Hematopoietic multipotent progenitor cell treated with erythropoietin and hydrocortisone succinate and interleukin-3 and kit ligand, for 6 days (in vitro differentiated cells): ENCODE measurements around the gene TBCD.

ENCODE experiments used
- DNase-seq: peaks from one replicate; pipeline ENCODE4 v3.0.0-alpha.2; 2015

The TBCD gene

GRCh38 chr17:82812601-82813000 is 60.7 kb downstream of the TBCD start:
- DNase-seq, result no peak

- no peak for DNase-seq
These were observed 61.6 kb downstream of the TBCD start for GRCh38 chr17:82813299-82814051.

- no peak for DNase-seq
These were observed 63.0 kb downstream of the TBCD start for GRCh38 chr17:82814834-82815233.

- no peak for DNase-seq
These were observed 63.5 kb downstream of the TBCD start for GRCh38 chr17:82815354-82815753.

GRCh38 chr17:82815790-82816305 is 64.0 kb downstream of the TBCD start:
- no peak for DNase-seq

GRCh38 chr17:82816358-82816757 is 64.5 kb downstream of the TBCD start:
- peak; percentile 17 for DNase-seq

GRCh38 chr17:82817947-82818346 is 66.1 kb downstream of the TBCD start:
- no peak for DNase-seq

GRCh38 chr17:82820278-82821251 is 68.7 kb downstream of the TBCD start:
- no peak for DNase-seq

GRCh38 chr17:82821554-82821953 is 69.7 kb downstream of the TBCD start:
- no peak for DNase-seq

GRCh38 chr17:82822281-82822680 is 70.4 kb downstream of the TBCD start:
- DNase-seq, result no peak

GRCh38 chr17:82823004-82823403 is 71.1 kb downstream of the TBCD start:
- no peak for DNase-seq

- DNase-seq, result no peak
These were observed 73.8 kb downstream of the TBCD start for GRCh38 chr17:82825540-82826124.

- DNase-seq, result no peak
These were observed 74.3 kb downstream of the TBCD start for GRCh38 chr17:82826211-82826610.

GRCh38 chr17:82826956-82827355 is 75.1 kb downstream of the TBCD start:
- no peak for DNase-seq

- no peak for DNase-seq
These were observed 77.1 kb downstream of the TBCD start for GRCh38 chr17:82828875-82829487.

- no peak for DNase-seq
These were observed 78.4 kb downstream of the TBCD start for GRCh38 chr17:82830249-82830661.

GRCh38 chr17:82831041-82831817 is 79.4 kb downstream of the TBCD start:
- DNase-seq, result no peak

- DNase-seq, result no peak
These were observed 79.9 kb downstream of the TBCD start for GRCh38 chr17:82831818-82832200.

- no peak for DNase-seq
These were observed 80.5 kb downstream of the TBCD start for GRCh38 chr17:82832411-82832810.

- no peak for DNase-seq
These were observed 81.1 kb downstream of the TBCD start for GRCh38 chr17:82832881-82833475.

GRCh38 chr17:82835122-82835521 is 83.3 kb downstream of the TBCD start:
- DNase-seq, result no peak
